NCI-H128 (cell line): ENCODE data around the gene ELOB.

ENCODE experiments used
- DNase-seq: peaks from one replicate; lab custom pipeline; 2025; ENCODE audit not compliant: unreplicated experiment; lab: John Stamatoyannopoulos, UW

ELOB gene

GRCh38 chr16:2811703-2812471 is 34.8 kb upstream of the ELOB start:
- no peak for DNase-seq

GRCh38 chr16:2810651-2811050 is 33.6 kb upstream of the ELOB start:
- no peak for DNase-seq

- no peak for DNase-seq
Measured at GRCh38 chr16:2809149-2809760, 32.2 kb upstream of the ELOB start.

GRCh38 chr16:2808181-2808580 is 31.1 kb upstream of the ELOB start:
- DNase-seq, result no peak

GRCh38 chr16:2806286-2806685 is 29.2 kb upstream of the ELOB start:
- no peak for DNase-seq

- DNase-seq, result no peak
Measured at GRCh38 chr16:2804728-2805127, 27.6 kb upstream of the ELOB start.

GRCh38 chr16:2803545-2804195 is 26.6 kb upstream of the ELOB start:
- DNase-seq, result no peak

- no peak for DNase-seq
Measured at GRCh38 chr16:2799859-2800226, 22.8 kb upstream of the ELOB start.

- DNase-seq, result no peak
Measured at GRCh38 chr16:2799205-2799858, 22.3 kb upstream of the ELOB start.

GRCh38 chr16:2798723-2799204 is 21.7 kb upstream of the ELOB start:
- DNase-seq, result no peak

- no peak for DNase-seq
Measured at GRCh38 chr16:2795395-2796143, 18.5 kb upstream of the ELOB start.

- DNase-seq, result no peak
Measured at GRCh38 chr16:2792940-2793339, 15.9 kb upstream of the ELOB start.

GRCh38 chr16:2791174-2791573 is 14.1 kb upstream of the ELOB start:
- DNase-seq, result no peak

- DNase-seq, result no peak
Measured at GRCh38 chr16:2790631-2791030, 13.6 kb upstream of the ELOB start.

- DNase-seq, result no peak
Measured at GRCh38 chr16:2787961-2788360, 10.9 kb upstream of the ELOB start.

GRCh38 chr16:2787406-2787805 is 10.3 kb upstream of the ELOB start, which contains the start of gene PRSS33:
Gene PRSS33 (minus strand): TSS chr16:2787560. CDS start chr16:2786547, 1,013 bp downstream.
- no peak for DNase-seq

- no peak for DNase-seq
Measured at GRCh38 chr16:2786826-2787151, 9.7 kb upstream of the ELOB start.

GRCh38 chr16:2786061-2786825 is 9.2 kb upstream of the ELOB start:
- DNase-seq, result no peak

GRCh38 chr16:2785101-2785991 is 8.3 kb upstream of the ELOB start:
- no peak for DNase-seq
